ENCODE measurements around the gene BMF.
"Not testable (repeated sequence)": the region's sequence is repeated elsewhere in the genome, so short reads cannot be mapped to it uniquely, and the experiment has no call there.

The BMF gene

DNA sequence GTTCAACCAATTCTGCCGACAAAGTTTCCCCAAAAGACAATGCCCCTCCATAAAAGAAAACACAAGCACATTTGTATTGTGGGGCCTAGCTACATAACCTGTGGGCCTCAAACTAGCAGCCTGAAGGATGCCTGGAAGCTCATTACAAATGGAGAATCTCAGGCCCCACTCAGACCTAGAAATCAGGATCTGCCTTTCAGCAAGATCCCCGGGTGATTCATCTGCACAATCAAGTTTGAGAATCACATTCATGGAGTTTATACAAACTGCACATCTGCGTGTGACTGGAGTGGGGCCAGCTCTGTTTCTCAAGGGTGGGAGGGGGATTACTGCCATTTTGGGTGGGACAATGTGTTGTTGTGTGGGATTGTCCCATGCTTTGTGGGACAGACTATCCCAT lies 15.7 kb upstream of the BMF start:
- H3K9ac ChIP-seq (ENCODE audit: low read length); H4K5ac ChIP-seq (ENCODE audit: low read length); H3K23ac ChIP-seq (ENCODE audit: low read length); H3K18ac ChIP-seq (ENCODE audit: low read length); H2BK5ac ChIP-seq (ENCODE audit: low read length); H2BK120ac ChIP-seq (ENCODE audit: low read depth, low read length); H3K4ac ChIP-seq (ENCODE audit: low read depth, low read length); H4K8ac ChIP-seq (ENCODE audit: low read depth, low read length); H3K4me2 ChIP-seq (ENCODE audit: low read length); DNase-seq; H3K4me3 ChIP-seq (ENCODE audit: low read length); H2BK15ac ChIP-seq (replicated peaks; ENCODE audit: low read depth); H3K56ac ChIP-seq (ENCODE audit: low read length); H3K27ac ChIP-seq (ENCODE audit: low read depth, low read length); H3K79me1 ChIP-seq (ENCODE audit: low read length); H3K27me3 ChIP-seq (ENCODE audit: insufficient read depth, low read length, poor library complexity); H3K4me1 ChIP-seq (ENCODE audit: control insufficient read depth, low read depth, low read length); H3K79me2 ChIP-seq (ENCODE audit: control insufficient read depth, insufficient read depth, low read length); H2AK5ac ChIP-seq (ENCODE audit: low read length); H3K36me3 ChIP-seq (ENCODE audit: control insufficient read depth, insufficient read depth, low read length): not testable (repeated sequence)
- WGBS (ENCODE audit: extremely low coverage, insufficient coverage, low lambda C conversion rate) = no CpG with 5 or more reads among the region's 3 CpGs

DNA sequence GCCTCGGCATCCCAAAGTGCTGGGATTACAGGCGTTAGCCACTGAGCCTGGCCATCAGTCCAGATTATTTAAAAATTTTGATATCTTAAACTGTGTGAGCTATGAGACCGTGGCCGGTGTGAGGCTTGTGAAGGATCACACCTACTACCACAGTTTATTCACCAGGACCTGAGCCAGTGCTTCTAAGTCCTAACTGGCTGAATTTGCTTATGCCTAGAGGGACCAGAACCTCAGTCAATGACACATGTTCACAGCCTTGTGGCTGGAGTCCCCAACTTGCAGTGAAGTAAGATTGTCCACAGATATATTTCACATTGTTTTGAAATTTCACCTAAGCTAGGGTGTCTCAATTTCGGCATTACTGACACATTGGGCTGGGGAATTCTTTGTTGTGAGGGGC lies 15.2 kb upstream of the BMF start:
- not testable (repeated sequence) for DNase-seq; H3K79me1 ChIP-seq (ENCODE audit: low read length); H2BK120ac ChIP-seq (ENCODE audit: low read depth, low read length); H3K27me3 ChIP-seq (ENCODE audit: insufficient read depth, low read length, poor library complexity); H3K4me3 ChIP-seq (ENCODE audit: low read length); H4K8ac ChIP-seq (ENCODE audit: low read depth, low read length); H4K5ac ChIP-seq (ENCODE audit: low read length); H2AK5ac ChIP-seq (ENCODE audit: low read length); H3K18ac ChIP-seq (ENCODE audit: low read length); H3K4me2 ChIP-seq (ENCODE audit: low read length); H3K79me2 ChIP-seq (ENCODE audit: control insufficient read depth, insufficient read depth, low read length); H3K36me3 ChIP-seq (ENCODE audit: control insufficient read depth, insufficient read depth, low read length); H3K9ac ChIP-seq (ENCODE audit: low read length); H3K4ac ChIP-seq (ENCODE audit: low read depth, low read length); H2BK15ac ChIP-seq (replicated peaks; ENCODE audit: low read depth); H3K4me1 ChIP-seq (ENCODE audit: control insufficient read depth, low read depth, low read length); H3K56ac ChIP-seq (ENCODE audit: low read length); H3K27ac ChIP-seq (ENCODE audit: low read depth, low read length); H3K23ac ChIP-seq (ENCODE audit: low read length); H2BK5ac ChIP-seq (ENCODE audit: low read length)
- WGBS (ENCODE audit: extremely low coverage, insufficient coverage, low lambda C conversion rate) = no CpG with 5 or more reads among the region's 5 CpGs

- no CpG with 5 or more reads among the region's 1 CpG for WGBS (ENCODE audit: extremely low coverage, insufficient coverage, low lambda C conversion rate)
- peak overlapping the region; percentile 15 for H3K56ac ChIP-seq (ENCODE audit: low read length)
- H2AK5ac ChIP-seq (ENCODE audit: low read length); H2BK5ac ChIP-seq (ENCODE audit: low read length); H3K9ac ChIP-seq (ENCODE audit: low read length); H4K8ac ChIP-seq (ENCODE audit: low read depth, low read length); H3K27me3 ChIP-seq (ENCODE audit: insufficient read depth, low read length, poor library complexity); H3K79me1 ChIP-seq (ENCODE audit: low read length); H3K4me3 ChIP-seq (ENCODE audit: low read length); DNase-seq; H4K5ac ChIP-seq (ENCODE audit: low read length); H3K18ac ChIP-seq (ENCODE audit: low read length); H3K4me2 ChIP-seq (ENCODE audit: low read length); H3K4ac ChIP-seq (ENCODE audit: low read depth, low read length); H3K79me2 ChIP-seq (ENCODE audit: control insufficient read depth, insufficient read depth, low read length); H3K23ac ChIP-seq (ENCODE audit: low read length); H3K4me1 ChIP-seq (ENCODE audit: control insufficient read depth, low read depth, low read length); H3K27ac ChIP-seq (ENCODE audit: low read depth, low read length); H2BK120ac ChIP-seq (ENCODE audit: low read depth, low read length); H2BK15ac ChIP-seq (replicated peaks; ENCODE audit: low read depth); H3K36me3 ChIP-seq (ENCODE audit: control insufficient read depth, insufficient read depth, low read length): not testable (repeated sequence)
Measured at GRCh38 chr15:40122989-40123388, 14.3 kb upstream of the BMF start.

- H3K36me3 ChIP-seq (ENCODE audit: control insufficient read depth, insufficient read depth, low read length) = no peaks in the 10 kb centered on the region
- WGBS (ENCODE audit: extremely low coverage, insufficient coverage, low lambda C conversion rate) = no CpG with 5 or more reads among the region's 6 CpGs
- no peak overlapping the region for H3K23ac ChIP-seq (ENCODE audit: low read length)
Measured at GRCh38 chr15:40121911-40122638, 13.4 kb upstream of the BMF start.

DNA sequence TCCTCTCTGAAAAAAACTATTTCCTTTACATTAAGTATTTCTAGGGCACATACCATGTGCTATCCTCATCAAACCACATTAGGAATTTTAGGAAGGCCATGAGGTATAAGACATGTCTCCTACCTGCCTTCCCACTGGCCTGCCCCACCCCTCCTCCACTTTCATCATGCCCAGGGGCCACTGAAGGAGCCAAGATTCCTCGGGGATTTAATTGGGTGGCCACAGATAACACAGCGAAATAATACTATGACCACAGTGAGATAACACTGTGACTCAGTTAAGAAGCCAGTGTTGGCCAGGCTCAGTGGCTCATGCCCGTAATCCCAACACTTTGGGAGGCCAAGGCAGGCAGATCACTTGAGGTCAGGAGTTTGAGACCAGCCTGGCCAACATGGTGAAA lies 9.8 kb upstream of the BMF start:
- H3K79me2 ChIP-seq (ENCODE audit: control insufficient read depth, insufficient read depth, low read length) = no peaks in the 10 kb centered on the region
- no peak overlapping the region for H3K9ac ChIP-seq (ENCODE audit: low read length)
- H3K36me3 ChIP-seq (ENCODE audit: control insufficient read depth, insufficient read depth, low read length) = no peaks in the 10 kb centered on the region
- H3K56ac ChIP-seq (ENCODE audit: low read length) = peak overlapping the region; percentile 25
- H2BK15ac ChIP-seq (replicated peaks; ENCODE audit: low read depth) = no peak overlapping the region
- no peak overlapping the region for H2AK5ac ChIP-seq (ENCODE audit: low read length)
- no peaks in the 10 kb centered on the region for H3K79me1 ChIP-seq (ENCODE audit: low read length)
- no peak overlapping the region for H4K8ac ChIP-seq (ENCODE audit: low read depth, low read length)
- no peak overlapping the region for H3K4me2 ChIP-seq (ENCODE audit: low read length)
- H4K5ac ChIP-seq (ENCODE audit: low read length) = no peak overlapping the region
- no peak overlapping the region for H2BK120ac ChIP-seq (ENCODE audit: low read depth, low read length)
- H3K4me1 ChIP-seq (ENCODE audit: control insufficient read depth, low read depth, low read length) = peaks cover 3% of the 10 kb centered on the region
- H3K27ac ChIP-seq (ENCODE audit: low read depth, low read length) = no peak overlapping the region
- no CpG with 5 or more reads among the region's 3 CpGs for WGBS (ENCODE audit: extremely low coverage, insufficient coverage, low lambda C conversion rate)
- H3K23ac ChIP-seq (ENCODE audit: low read length) = no peak overlapping the region
- no peak overlapping the region for H3K4ac ChIP-seq (ENCODE audit: low read depth, low read length)
- no peak overlapping the region for H3K18ac ChIP-seq (ENCODE audit: low read length)
- DNase-seq = no peak
- H3K27me3 ChIP-seq (ENCODE audit: insufficient read depth, low read length, poor library complexity) = no peaks in the 10 kb centered on the region
- no peak overlapping the region for H3K4me3 ChIP-seq (ENCODE audit: low read length)
- no peak overlapping the region for H2BK5ac ChIP-seq (ENCODE audit: low read length)

More at GRCh38 chr15:40121911-40122638, 13.4 kb upstream of the BMF start:
- no peak for DNase-seq
- Histone ChIP-seq H3K4ac (ENCODE audit: low read depth, low read length) (no peak overlapping the region), H3K4me1 (ENCODE audit: control insufficient read depth, low read depth, low read length) (peaks cover 5% of the 10 kb centered on the region), H3K79me1 (ENCODE audit: low read length) (no peaks in the 10 kb centered on the region), H3K79me2 (ENCODE audit: control insufficient read depth, insufficient read depth, low read length) (no peaks in the 10 kb centered on the region), H2BK5ac (ENCODE audit: low read length) (no peak overlapping the region), H3K56ac (ENCODE audit: low read length) (no peak overlapping the region), H4K8ac (ENCODE audit: low read depth, low read length) (no peak overlapping the region), H3K27ac (ENCODE audit: low read depth, low read length) (no peak overlapping the region), H2AK5ac (ENCODE audit: low read length) (no peak overlapping the region), H3K27me3 (ENCODE audit: insufficient read depth, low read length, poor library complexity) (no peaks in the 10 kb centered on the region), H3K4me2 (ENCODE audit: low read length) (no peak overlapping the region), H3K4me3 (ENCODE audit: low read length) (no peak overlapping the region), H4K5ac (ENCODE audit: low read length) (no peak overlapping the region), H2BK15ac (replicated peaks; ENCODE audit: low read depth) (peak overlapping the region; percentile 23), H2BK120ac (ENCODE audit: low read depth, low read length) (no peak overlapping the region), H3K18ac (ENCODE audit: low read length) (no peak overlapping the region), H3K9ac (ENCODE audit: low read length) (no peak overlapping the region)

DNA sequence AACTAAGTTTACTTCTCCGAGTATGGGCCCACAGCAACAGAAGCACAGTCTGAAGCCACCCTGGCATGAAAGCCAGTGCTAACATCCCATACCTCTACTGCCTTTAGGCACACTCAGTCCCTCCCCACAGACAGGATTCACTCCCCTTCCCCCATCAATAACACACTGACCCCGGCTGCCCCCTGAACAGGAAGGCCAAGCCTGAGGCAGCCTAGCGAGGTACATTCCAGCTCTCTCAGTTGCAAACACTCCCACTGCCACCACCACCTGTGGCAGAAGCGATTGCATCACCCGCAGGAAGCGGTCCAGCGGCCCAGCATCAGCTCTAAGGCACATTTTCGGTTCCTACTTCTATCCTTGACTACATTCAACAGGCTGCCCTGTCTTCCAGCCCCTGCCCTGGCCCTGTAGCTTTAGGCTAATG lies 7.0 kb upstream of the BMF start:
- H3K4me2 ChIP-seq (ENCODE audit: low read length) = no peak overlapping the region
- no peak overlapping the region for H3K9ac ChIP-seq (ENCODE audit: low read length)
- no peak overlapping the region for H4K8ac ChIP-seq (ENCODE audit: low read depth, low read length)
- no CpG with 5 or more reads among the region's 8 CpGs for WGBS (ENCODE audit: extremely low coverage, insufficient coverage, low lambda C conversion rate)
- no peak overlapping the region for H2BK15ac ChIP-seq (replicated peaks; ENCODE audit: low read depth)
- no peaks in the 10 kb centered on the region for H3K27me3 ChIP-seq (ENCODE audit: insufficient read depth, low read length, poor library complexity)
- peak overlapping the region; percentile 52 for H3K18ac ChIP-seq (ENCODE audit: low read length)
- H3K36me3 ChIP-seq (ENCODE audit: control insufficient read depth, insufficient read depth, low read length) = no peaks in the 10 kb centered on the region
- no peak overlapping the region for H2AK5ac ChIP-seq (ENCODE audit: low read length)
- H3K4me3 ChIP-seq (ENCODE audit: low read length) = no peak overlapping the region
- peaks cover 3% of the 10 kb centered on the region for H3K4me1 ChIP-seq (ENCODE audit: control insufficient read depth, low read depth, low read length)
- peak overlapping the region; percentile 66 for H3K4ac ChIP-seq (ENCODE audit: low read depth, low read length)
- no peaks in the 10 kb centered on the region for H3K79me1 ChIP-seq (ENCODE audit: low read length)
- H3K23ac ChIP-seq (ENCODE audit: low read length) = no peak overlapping the region
- no peak overlapping the region for H4K5ac ChIP-seq (ENCODE audit: low read length)
- peak overlapping the region; percentile 69 for H2BK5ac ChIP-seq (ENCODE audit: low read length)
- H3K79me2 ChIP-seq (ENCODE audit: control insufficient read depth, insufficient read depth, low read length) = no peaks in the 10 kb centered on the region
- peak; percentile 82 for DNase-seq
- H3K56ac ChIP-seq (ENCODE audit: low read length) = peak overlapping the region; percentile 76
- H2BK120ac ChIP-seq (ENCODE audit: low read depth, low read length) = no peak overlapping the region
- H3K27ac ChIP-seq (ENCODE audit: low read depth, low read length) = no peak overlapping the region
